ENCODE results near the gene UBE2D1.

Gene UBE2D1

DNA sequence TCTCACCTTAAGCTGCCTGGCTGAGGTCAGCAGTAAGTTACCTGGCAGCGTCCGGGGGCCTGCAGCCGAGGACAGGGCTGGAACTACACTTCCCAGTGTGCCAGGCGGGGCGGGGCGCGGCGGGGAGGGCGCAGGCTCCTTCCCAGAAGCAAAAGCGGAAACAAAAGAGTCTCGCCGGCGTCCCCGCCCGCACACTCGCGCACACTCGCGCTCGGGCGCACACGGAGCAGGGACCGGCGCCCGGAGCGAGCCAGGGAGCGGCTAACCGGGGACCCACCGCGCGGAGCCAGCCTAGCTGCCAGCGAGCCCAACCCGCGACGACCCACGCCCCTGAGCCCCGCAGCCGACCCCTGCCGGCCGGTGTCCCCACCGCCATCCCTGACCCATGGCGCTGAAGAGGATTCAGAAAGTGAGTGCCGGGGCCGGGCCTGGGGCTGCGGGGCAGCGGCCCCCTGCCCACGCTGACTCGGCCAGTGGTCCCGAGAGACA lies at the start of gene UBE2D1:
UBE2D1 (plus strand) TSS at position 190 of the 489 bp plus-strand sequence; CDS start at position 386, 196 bp downstream.
- TF ChIP-seq, protein P1, sequence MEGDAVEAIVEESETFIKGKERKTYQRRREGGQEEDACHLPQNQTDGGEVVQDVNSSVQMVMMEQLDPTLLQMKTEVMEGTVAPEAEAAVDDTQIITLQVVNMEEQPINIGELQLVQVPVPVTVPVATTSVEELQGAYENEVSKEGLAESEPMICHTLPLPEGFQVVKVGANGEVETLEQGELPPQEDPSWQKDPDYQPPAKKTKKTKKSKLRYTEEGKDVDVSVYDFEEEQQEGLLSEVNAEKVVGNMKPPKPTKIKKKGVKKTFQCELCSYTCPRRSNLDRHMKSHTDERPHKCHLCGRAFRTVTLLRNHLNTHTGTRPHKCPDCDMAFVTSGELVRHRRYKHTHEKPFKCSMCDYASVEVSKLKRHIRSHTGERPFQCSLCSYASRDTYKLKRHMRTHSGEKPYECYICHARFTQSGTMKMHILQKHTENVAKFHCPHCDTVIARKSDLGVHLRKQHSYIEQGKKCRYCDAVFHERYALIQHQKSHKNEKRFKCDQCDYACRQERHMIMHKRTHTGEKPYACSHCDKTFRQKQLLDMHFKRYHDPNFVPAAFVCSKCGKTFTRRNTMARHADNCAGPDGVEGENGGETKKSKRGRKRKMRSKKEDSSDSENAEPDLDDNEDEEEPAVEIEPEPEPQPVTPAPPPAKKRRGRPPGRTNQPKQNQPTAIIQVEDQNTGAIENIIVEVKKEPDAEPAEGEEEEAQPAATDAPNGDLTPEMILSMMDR (IDR thresholded peaks at IDR 0.05; ENCODE audit: poor library complexity, severe bottlenecking) = no peak
- peak within 1 kb of the TSS; percentile 26 for H3K27ac ChIP-seq (ENCODE audit: poor library complexity, severe bottlenecking)

DNA sequence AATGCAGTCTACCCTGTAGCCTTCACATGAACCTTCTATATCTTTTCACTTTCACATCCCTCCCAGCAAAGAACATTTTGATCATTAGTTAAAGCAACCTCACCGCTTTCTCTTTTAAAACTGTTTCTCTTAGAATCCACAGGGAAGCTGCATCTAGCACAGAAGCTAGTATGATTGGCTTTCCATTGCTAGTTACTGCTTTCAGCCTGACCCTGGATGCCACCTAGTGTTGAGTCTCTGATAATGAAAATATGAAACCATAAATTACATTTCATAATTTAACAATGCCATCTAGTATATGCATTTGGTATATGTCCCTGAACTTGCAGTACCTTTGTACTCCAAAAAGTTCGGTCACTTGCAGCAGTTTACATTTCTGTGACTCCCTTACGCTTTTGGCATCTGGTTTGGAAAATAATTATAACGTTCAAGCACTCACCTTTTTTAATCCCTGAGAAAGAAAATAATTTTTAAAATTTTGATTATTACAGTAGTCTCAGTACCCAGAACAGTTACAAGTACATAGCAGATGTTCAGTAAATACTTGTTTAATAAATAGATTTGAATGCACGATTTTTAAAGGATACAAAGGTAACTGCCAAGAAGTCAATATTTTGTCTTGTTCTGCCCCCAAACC lies 43.1 kb upstream of the UBE2D1 start:
- Histone ChIP-seq H3K4me3 (ENCODE audit: severe bottlenecking) (no peak overlapping the region), H3K27ac (ENCODE audit: poor library complexity, severe bottlenecking) (no peak overlapping the region), H3K9me3 (ENCODE audit: severe bottlenecking) (no peaks in the 10 kb centered on the region), H3K27me3 (ENCODE audit: insufficient read depth, poor library complexity, severe bottlenecking) (no peaks in the 10 kb centered on the region), H3K36me3 (ENCODE audit: low read depth) (peaks cover 17% of the 10 kb centered on the region; the same call in 1 of the 2 replicates), H3K4me1 (ENCODE audit: insufficient read depth, poor library complexity, severe bottlenecking) (no peaks in the 10 kb centered on the region)
- TF ChIP-seq, protein P1 (IDR thresholded peaks at IDR 0.05; ENCODE audit: poor library complexity, severe bottlenecking) = peak; percentile 91
- ATAC-seq (ENCODE audit: low read depth) (peak; percentile 79), DNase-seq (ENCODE audit: low spot score) (no peak)

More for the DNA sequence above, at the start of gene UBE2D1:
- peak; percentile 96 for ATAC-seq (ENCODE audit: low read depth)
- Histone ChIP-seq H3K4me3 (ENCODE audit: severe bottlenecking) (peak within 1 kb of the TSS; percentile 83), H3K9me3 (ENCODE audit: severe bottlenecking) (no peaks in the 10 kb centered on the region), H3K36me3 (ENCODE audit: low read depth) (peaks cover 6% of the 10 kb centered on the region; the same call in 1 of the 2 replicates), H3K4me1 (ENCODE audit: insufficient read depth, poor library complexity, severe bottlenecking) (peaks cover 10% of the 10 kb centered on the region), H3K27me3 (ENCODE audit: insufficient read depth, poor library complexity, severe bottlenecking) (no peaks in the 10 kb centered on the region)
- DNase-seq (ENCODE audit: low spot score) = peak; percentile 86

DNA sequence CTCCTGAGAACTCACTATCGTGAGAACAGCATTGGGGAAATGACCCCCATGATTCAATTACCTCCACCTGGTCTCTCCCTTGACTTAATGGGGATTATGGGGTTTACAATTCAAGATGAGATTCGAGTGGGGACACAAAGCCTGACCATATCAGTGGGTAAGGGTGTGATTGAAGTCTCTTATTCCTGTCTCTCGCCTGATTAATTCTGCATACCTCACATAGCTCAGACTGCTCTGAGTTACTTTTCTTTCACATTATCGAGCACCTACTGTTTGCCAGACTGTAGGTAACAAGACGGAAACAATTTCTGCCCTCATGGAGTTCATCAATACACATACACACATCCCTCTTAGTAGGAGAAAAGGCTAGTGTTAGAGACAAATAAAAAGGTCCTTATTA lies 40.8 kb upstream of the UBE2D1 start:
- Histone ChIP-seq H3K36me3 (ENCODE audit: low read depth) (peaks cover 8% of the 10 kb centered on the region; the same call in 1 of the 2 replicates), H3K4me3 (ENCODE audit: severe bottlenecking) (no peak overlapping the region), H3K27me3 (ENCODE audit: insufficient read depth, poor library complexity, severe bottlenecking) (no peaks in the 10 kb centered on the region), H3K27ac (ENCODE audit: poor library complexity, severe bottlenecking) (no peak overlapping the region), H3K9me3 (ENCODE audit: severe bottlenecking) (no peaks in the 10 kb centered on the region), H3K4me1 (ENCODE audit: insufficient read depth, poor library complexity, severe bottlenecking) (no peaks in the 10 kb centered on the region)
- TF ChIP-seq, protein P1 (IDR thresholded peaks at IDR 0.05; ENCODE audit: poor library complexity, severe bottlenecking) = no peak
- DNase-seq (ENCODE audit: low spot score) (no peak), ATAC-seq (ENCODE audit: low read depth) (no peak)

DNA sequence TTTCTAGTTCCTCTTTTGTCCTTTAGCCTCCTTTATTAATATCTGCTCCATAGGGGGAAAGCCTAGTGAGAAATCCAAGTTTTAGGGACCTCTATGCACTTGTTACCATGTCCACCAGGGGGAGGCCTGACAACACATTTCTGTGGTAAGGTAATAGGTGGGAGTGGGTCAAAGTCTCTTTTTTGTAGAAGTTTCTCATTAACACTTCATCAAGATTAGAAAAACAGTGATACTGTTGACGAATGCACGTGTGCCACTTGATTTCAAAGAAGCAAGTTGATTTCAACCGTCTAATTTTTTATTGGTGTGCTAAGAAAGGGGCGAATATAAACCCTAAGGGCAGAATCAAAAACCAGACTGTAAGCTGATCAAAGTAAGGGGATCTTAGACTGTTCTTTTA lies 35.2 kb upstream of the UBE2D1 start:
- ATAC-seq (ENCODE audit: low read depth) (peak; percentile 88), DNase-seq (ENCODE audit: low spot score) (no peak)
- no peak overlapping the region for H3K4me3 ChIP-seq (ENCODE audit: severe bottlenecking)
- TF ChIP-seq, protein P1 (IDR thresholded peaks at IDR 0.05; ENCODE audit: poor library complexity, severe bottlenecking) = peak; percentile 92
- H3K9me3 ChIP-seq (ENCODE audit: severe bottlenecking) = no peaks in the 10 kb centered on the region
- H3K27ac ChIP-seq (ENCODE audit: poor library complexity, severe bottlenecking) = no peak overlapping the region
- no peaks in the 10 kb centered on the region for H3K36me3 ChIP-seq (ENCODE audit: low read depth)
- H3K27me3 ChIP-seq (ENCODE audit: insufficient read depth, poor library complexity, severe bottlenecking) = peaks cover 3% of the 10 kb centered on the region
- no peaks in the 10 kb centered on the region for H3K4me1 ChIP-seq (ENCODE audit: insufficient read depth, poor library complexity, severe bottlenecking)

DNA sequence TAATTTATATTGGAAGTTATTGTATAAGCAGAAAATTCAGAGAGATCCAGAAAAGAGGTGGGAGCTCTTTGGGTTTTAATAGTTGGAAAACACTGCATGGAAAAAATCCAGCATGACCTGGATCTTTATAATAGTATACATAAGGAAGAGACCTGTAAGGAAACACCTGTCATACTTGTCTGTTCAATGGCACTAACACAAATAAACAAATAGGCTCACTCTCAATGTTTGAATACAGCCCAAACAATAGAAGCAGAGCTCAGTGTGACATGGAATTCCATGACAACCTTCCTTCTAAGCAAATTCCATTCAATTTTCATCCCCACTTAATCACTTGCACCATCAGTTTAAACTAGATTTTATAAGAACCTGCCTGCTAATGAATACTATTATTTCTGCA lies 34.1 kb upstream of the UBE2D1 start:
- ATAC-seq (ENCODE audit: low read depth) = no peak
- no peak for DNase-seq (ENCODE audit: low spot score)
- Histone ChIP-seq H3K4me1 (ENCODE audit: insufficient read depth, poor library complexity, severe bottlenecking) (no peaks in the 10 kb centered on the region), H3K36me3 (ENCODE audit: low read depth) (no peaks in the 10 kb centered on the region), H3K9me3 (ENCODE audit: severe bottlenecking) (no peaks in the 10 kb centered on the region), H3K4me3 (ENCODE audit: severe bottlenecking) (no peak overlapping the region), H3K27ac (ENCODE audit: poor library complexity, severe bottlenecking) (no peak overlapping the region), H3K27me3 (ENCODE audit: insufficient read depth, poor library complexity, severe bottlenecking) (peaks cover 3% of the 10 kb centered on the region)
- TF ChIP-seq, protein P1 (IDR thresholded peaks at IDR 0.05; ENCODE audit: poor library complexity, severe bottlenecking) = no peak
